GM21717 (cell line): Measurements from ENCODE around the gene TTLL11.

Experiments
- ATAC-seq: cut with Tn5 transposase; IDR thresholded peaks from one replicate; pipeline ENCODE4 v1.9.1; 2021; ENCODE audit warnings: mild to moderate bottlenecking, moderate library complexity; ENCODE audit not compliant: unreplicated experiment

TTLL11 gene, protein sequence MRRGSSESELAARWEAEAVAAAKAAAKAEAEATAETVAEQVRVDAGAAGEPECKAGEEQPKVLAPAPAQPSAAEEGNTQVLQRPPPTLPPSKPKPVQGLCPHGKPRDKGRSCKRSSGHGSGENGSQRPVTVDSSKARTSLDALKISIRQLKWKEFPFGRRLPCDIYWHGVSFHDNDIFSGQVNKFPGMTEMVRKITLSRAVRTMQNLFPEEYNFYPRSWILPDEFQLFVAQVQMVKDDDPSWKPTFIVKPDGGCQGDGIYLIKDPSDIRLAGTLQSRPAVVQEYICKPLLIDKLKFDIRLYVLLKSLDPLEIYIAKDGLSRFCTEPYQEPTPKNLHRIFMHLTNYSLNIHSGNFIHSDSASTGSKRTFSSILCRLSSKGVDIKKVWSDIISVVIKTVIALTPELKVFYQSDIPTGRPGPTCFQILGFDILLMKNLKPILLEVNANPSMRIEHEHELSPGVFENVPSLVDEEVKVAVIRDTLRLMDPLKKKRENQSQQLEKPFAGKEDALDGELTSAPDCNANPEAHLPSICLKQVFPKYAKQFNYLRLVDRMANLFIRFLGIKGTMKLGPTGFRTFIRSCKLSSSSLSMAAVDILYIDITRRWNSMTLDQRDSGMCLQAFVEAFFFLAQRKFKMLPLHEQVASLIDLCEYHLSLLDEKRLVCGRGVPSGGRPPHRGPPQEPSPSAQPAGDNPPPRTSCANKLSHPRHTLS

DNA sequence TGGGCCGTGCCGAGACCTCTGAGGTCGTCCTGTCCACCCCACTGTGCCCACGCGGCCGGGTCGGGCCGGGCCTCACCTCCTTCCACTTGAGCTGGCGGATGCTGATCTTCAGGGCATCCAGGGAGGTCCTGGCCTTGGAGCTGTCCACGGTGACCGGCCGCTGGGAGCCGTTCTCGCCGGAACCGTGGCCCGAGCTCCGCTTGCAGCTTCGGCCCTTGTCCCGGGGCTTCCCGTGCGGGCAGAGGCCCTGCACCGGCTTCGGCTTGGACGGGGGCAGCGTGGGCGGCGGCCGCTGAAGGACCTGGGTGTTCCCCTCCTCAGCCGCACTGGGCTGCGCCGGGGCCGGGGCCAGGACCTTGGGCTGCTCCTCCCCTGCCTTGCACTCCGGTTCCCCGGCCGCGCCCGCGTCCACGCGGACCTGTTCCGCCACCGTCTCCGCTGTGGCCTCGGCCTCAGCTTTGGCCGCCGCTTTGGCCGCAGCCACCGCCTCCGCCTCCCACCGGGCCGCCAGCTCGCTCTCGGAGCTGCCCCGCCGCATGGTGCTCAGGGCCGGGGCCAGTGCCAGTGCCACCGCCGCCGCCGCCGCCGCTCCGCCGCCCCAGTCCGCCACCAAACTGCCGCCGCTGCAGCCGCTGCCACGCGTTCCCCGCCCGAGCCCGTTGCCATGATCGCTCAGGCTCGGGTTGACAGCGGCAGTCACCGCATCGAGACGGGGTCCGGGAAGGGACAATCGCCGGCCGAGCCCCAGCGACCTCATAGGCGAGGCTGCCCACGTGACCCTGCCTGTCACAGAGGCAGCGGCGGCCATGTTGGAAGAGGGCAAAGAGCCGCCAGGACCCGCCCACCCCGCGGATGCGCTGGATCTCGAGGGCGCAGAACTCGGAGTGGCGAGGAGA, at the start of gene TTLL11:
TTLL11 (minus strand) TSS at position 698 of the 896 bp plus-strand sequence; CDS start at position 538, 160 bp downstream.
- ATAC-seq: peak; percentile 92

DNA sequence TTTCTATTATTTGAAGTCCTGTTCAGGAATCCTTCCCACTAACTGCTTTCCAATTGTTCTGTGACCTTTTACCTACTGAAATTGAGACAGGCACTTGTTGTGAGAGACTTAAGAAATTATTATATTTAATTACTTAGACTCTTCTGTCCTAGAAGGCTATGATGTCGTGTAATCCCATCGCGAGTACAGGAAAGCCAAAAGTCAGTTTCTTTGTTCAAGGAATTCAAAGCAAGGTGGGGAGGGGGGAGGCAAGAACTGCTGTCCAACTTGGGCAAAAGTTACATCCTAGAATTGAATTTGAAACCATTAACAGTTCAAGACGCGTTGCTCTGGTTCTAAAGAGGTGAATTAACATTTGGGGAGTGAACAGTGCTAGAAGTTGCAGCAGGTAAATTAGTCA, 48.6 kb upstream of the TTLL11 start:
- no peak for ATAC-seq

DNA sequence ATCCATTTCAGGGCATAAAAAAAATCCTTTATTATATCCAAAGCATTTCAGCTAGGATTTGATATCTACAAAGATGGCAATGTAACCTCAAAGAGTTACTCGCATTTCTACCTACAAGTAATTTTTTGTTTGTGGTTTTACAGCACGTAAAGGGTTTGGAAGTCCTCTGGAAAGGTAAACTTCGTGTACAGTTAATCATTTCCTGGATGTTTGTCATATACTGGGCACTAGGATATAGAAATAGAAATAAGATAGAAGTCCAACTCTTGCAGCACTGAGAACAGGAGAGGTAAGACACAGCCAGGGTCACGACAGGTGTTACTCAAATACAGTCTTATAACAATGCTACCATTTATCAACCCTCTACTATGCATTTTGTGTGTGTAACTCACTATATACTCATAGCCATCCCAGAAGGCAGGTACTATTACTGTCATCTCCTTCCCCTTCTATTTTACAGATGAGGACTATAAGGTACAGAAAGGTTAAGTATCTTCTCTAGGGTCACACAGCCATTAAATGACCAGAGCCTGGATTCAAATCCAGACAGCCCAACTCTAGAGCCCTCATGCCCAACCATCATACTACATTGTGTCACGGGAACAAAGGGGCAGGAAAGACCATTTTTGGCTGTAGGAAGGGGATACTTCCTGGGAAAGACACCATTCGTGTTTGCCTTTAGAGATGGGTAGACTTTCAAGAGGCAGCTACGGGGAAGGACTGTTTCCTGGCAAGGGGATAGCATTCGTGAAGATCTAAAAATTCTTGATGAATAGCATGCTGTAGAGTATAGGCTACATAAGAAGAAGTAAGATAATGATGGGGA, 47.5 kb upstream of the TTLL11 start:
- no peak for ATAC-seq

DNA sequence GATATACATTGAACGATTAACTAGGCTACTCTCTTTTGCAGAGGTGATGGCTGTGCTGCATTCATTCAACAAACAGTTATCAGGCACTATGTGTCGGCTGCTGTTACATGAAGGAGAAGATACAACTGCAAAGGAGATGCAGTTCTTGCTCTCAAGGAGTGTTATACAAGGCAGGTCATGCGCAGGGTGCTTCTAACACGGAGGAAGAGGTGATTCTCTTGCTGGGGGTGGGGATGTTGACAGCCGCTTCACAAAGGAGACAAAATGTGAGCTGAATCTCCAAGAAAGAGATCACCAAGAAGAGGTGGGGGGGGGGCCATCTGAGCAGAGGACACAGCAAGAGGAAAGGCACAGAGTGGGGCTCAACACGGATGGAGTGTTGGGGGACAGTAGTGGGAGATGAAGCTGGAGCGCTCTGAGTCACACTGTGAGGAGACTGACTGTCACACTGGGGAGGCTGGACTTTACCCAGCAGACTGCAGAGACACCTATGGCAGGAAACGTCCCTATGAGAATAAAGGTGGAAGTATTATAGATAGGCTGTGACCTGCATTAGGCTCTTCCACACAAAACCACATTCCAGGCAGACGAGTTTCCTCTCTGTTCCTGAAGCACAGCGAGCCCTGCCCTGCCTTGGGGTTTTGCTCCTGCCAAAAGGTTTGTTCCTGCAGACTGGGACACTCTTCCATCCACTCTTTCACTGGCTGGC, 45.6 kb upstream of the TTLL11 start:
- no peak for ATAC-seq

DNA sequence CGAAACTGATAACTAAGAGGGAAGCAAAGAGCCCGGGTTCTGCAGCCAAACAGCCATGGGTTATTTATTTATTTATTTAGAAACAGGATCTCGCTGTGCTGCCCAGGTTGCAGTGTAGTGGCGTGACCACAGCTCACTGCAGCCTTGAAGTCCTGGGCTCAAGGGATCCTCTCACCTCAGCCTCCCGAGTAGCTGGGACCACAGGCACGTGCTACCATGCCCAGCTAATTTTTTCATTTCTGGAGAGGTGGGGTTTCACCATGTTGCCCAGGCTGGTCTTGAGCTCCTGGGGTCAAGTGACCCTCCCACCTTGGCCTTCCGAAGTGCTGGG, 42.4 kb upstream of the TTLL11 start:
- ATAC-seq: no peak

DNA sequence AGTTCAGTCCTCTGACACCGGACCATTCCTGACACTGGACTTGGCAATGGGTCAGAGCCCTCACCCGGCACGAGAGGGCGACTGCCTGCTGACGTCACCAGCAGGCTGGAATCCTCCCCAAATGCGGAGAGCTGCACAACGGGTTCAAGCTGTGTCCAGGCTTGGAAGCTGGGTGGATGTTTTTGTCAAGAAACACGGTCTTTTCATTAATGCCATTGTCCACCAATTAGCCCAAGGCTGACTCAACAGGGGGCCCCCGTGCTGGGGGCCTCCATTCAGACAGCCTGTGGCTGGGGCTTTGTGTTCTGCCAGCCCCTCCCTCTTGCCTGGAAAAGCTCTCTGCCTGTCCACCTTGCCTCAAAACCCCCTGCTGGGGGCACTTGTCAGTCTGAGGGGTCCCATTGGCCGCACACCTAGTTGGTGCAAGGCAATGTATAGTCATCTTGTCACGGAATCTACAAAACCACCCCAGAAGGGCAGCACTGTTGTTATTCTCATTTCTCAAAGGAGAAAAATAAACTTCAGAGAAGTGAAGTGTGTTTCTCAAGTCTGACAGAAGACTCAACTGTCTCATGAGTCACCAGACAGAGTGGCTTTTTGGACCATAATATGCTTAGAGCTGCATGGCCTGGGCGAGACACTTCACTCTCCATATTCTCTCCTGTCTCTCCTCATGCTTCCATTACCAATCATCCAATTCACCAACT, 41.9 kb upstream of the TTLL11 start:
- ATAC-seq: no peak

DNA sequence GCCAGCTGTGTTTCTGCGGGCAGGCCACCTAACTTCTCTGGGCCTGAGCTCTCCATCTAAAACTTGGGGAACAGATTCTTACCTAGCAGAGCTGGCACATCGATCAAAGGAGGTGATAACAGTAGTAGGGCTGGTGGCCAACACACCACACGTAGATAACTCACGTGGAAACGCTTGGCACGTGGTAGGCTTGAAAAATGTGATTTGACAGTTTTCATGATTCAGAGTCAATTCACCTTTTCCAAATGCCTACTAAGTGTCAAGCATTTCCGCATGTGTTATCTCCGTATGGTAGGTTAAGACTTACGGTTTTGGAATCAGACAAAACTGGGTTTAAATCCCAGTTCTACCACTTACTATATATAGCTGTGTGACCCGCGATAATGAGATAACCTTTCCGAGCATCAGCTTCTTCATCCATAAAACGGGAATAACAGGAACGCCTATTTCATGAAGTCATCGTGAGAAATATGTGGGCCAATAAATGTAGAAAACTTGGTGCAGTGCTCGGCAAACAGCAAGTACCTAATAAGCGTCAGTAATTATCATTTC, 41.0 kb upstream of the TTLL11 start:
- no peak for ATAC-seq

DNA sequence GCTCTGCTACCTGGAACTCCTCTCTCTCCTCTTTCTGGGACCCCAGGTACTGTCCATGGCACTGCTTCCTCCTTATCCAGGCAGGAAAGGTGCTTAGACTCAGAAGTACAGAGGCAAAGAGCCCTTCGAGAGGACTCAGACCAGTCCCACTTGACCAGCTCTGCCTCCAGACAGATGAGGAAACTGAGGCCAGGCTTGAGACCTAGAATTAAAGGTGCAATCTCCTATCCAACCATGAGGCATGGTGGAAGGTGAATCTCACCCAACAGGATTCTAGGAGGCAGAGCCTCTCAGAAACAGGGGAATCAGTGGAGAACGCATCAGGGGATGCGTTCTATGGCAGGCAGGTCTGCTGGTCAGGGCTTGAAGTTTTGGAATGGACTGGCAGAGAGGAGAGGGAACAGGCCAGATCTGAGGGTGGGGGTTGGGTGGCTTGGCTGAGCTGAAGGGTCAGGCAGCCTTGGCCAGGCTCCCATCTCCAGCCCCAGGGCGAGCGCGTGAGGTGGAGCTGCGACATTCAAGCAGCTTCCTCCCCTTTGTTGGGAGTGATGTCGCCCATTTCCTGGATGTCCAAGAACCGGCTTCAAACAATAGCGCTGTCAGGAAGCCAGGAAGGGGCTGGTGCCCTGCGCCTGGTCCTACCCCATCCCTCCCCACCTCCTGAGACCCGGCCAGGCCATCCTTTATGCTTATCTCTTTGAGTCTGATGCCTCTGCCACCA, 40.3 kb upstream of the TTLL11 start:
- no peak for ATAC-seq

DNA sequence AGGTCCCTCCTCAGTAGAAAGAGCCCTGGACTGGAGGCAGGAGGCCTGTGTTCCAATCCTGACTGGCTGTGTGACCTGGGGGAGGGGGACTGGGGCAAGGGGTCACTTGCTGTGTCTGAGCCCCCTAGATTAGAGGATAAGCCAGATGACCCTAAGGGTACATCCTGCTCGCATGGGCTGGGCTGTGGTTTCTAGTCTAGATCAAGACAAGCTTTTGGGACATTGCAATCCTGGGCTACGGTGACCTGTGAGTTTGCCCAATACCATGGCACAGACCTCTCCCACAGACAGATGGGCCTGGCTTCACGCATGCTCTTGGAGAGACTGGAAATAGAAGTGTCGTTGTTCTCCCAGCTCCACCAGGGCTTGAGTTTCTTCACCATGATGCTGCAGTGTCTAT, 39.4 kb upstream of the TTLL11 start:
- no peak for ATAC-seq

DNA sequence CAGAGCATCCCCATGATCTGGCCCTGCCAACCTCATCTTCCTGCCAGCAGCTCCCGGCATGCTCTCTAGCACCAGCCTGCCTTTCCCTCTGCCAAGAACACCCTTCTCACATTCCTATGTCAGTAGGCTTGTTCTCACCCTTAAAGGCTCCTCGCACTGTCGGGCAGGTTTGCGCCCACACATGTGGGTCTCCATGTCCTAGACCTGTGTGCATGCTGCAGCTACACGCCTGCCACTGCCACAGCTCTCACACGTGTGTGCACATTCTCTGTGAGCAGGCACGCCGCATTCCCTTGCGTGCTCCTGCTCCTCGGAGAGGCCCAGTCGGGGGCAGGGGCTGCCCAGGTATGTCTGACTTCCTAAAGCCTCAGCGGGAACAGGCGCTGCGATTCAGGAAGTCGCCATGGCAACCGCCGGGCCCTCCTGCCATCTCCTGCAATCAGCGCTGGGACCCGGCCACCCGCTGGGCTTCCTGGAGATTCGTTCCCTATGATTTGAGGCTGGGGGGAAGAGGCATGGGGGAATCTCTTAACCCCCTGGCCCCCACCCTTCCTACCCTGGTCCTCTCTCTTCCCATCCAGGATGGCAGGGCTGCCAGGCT, 38.4 kb upstream of the TTLL11 start:
- ATAC-seq: no peak

DNA sequence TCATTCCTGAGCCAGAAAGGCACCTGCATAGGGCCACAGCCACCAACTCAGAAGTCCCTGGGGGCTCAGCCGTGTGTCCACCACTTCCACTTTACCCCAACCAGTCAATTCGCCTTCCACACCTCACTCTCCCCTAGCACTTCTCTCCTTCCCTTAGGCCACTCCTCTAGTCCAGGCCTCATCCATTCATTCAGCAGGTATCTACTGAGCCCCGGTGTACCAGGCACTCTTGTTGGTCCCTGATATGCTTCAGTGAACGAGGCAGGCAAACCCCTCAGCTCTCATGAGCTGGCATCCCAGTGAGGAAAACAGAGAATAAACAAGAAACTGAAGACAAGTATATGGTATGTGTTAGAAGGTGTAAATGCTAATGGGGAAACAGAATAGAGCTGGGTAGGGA, 37.7 kb upstream of the TTLL11 start:
- ATAC-seq: no peak

DNA sequence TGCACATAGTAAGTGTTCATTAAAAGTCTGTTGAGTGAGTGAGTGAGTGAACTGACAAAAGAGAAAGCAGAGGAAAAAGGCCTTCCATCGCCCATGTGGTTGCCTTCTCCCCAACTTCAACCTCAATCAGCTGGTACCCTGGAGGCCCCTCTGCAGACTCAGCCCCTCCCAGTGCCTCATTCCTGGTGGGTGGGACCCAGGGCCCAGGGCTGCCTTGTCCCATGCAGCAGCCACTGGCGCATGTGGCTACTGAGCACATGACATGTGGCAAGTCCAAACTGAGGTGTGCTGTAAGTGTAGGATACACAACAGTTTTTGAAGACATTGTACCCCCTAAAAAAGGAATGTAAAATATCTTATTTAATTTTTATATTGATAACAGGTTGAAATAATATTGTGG, 36.9 kb upstream of the TTLL11 start:
- ATAC-seq: no peak

DNA sequence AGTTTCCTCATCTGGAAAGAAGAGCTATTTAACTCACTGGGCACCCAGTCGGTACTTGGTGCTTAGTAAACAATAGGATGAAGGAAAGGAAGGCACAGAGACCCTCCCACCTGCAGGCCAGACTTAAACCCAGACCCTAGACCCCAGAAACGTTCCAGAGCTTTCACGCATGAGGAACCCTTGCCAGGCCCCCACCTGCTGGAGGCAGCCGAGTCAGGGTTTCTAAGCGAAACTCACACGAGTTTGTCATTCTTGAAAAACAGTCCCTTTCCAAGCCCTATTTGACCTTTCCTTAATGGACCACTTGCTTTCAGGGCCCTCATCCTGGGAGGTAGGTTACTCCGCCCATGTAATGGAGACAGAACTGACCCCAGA, 35.8 kb upstream of the TTLL11 start:
- no peak for ATAC-seq

DNA sequence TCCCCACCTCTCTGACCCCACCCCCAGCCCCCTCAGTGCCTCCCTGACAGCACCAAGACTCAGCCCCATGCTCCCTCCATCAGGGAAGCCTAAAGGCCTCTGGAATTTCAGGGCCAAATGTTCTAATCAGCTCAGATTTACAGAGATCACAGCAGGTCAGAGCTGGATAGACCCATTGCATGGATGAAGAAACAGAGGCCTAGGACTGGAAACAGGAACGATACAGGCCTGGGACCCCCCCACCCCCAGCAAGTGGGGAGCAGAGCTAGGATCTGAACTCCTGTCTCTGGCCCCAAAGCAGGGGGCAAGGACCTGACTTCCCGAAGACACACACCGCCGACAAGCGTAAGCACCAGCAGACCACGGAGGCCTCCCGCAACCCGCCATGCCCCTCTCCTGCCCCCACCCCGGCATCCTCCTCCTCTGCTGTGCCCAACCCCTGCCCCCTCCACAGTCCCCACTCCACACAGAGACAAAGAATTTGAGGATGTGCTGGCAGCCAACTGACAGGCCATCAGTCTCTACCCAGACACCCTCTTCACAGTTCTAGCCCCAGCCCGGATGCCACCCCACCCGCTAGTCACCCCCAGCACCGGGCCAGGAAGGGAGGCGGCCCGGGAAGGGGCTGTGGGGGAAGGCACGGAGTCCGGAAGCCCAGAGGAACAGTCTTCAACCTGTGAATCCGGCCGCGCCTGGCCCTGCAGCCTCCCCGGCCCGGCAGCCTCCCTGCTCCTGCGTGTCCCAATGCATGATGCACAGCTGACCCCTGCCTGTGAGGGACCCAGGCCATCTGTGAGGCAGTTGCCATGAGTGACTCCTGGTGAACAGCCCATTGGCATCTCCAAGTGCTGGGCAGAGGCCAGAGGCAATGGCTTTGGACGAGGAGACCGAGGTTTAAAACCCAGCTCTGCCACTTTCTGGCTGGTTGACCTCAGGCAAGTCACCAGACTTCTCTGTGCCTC, 35.2 kb upstream of the TTLL11 start:
- ATAC-seq: no peak

DNA sequence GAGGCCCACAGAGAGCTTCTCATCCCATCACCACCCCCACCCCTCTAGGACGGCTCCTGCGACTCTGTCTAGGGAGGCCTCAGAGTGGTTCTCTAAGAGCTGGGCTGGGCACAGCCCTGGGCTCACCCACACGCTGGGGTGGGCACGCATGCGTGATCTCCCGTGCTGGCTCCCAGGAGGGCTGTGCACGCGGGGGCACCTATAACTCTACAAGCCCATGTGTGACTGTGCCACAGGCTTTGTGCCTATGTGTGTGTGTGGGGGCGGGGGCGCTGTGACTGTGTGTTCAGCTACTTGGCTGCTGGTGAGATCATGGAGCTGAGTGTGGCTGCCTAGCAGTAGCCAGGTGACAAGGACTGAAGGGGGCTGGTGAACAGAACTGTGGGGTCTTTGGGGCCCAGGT, 34.3 kb upstream of the TTLL11 start:
- no peak for ATAC-seq

DNA sequence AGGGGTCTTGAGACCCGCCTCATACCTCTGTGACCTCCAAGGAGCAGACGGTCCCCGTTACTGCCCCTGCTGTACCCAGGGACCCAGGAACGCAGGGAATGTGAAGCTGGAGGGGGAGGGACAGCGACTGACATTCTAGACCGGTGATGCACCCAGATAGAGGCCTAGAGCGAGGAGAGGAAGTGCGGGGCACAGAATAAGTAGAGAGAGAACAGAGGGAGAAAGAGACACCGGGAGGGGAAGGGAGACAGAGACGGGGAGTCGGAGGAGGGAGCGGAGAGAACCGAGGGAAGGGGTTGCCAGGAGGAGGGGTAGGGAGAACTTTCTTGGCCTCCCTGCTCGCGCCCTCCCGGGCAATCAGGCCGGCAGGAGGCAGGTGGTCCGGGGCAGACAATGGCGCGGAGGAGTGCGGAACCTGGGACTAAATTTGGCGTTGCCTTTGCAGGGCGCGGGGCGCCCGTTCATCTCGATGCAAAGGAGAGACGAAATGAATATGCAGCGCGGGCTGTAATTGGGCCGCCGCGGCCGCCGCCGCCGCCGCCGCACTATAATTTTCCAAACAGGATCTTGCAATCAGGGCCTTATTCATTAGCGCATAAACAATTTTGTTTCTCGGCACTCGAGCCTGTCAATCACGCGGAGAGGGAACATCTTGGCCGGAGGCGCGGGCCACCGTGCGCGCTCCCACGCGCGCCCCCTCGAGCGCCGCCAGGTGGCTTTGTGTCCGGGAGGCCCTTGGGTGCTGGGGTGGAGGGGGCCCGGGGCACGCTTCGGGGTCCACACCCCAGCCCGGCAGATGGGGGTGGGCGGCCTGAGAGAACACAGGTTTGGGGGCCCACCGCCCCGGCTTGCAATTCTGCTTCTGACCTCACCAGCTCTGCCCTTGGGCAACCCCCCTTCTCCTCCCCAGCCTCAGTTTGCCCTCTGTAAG, 33.5 kb upstream of the TTLL11 start:
- ATAC-seq: no peak
